HG02938 (cell line): ENCODE results near the gene PTCRA.
A peak's percentile ranks its signal among the peaks of the same experiment; 100 is the strongest.
"Not testable (repeated sequence)": the region's sequence is repeated elsewhere in the genome, so short reads cannot be mapped to it uniquely, and the experiment has no call there.

Experiments
- ATAC-seq: cut with Tn5 transposase; IDR thresholded peaks from one replicate; pipeline ENCODE4 v1.9.1; 2021; ENCODE audit warnings: mild to moderate bottlenecking, moderate library complexity; ENCODE audit not compliant: unreplicated experiment

The PTCRA gene

DNA sequence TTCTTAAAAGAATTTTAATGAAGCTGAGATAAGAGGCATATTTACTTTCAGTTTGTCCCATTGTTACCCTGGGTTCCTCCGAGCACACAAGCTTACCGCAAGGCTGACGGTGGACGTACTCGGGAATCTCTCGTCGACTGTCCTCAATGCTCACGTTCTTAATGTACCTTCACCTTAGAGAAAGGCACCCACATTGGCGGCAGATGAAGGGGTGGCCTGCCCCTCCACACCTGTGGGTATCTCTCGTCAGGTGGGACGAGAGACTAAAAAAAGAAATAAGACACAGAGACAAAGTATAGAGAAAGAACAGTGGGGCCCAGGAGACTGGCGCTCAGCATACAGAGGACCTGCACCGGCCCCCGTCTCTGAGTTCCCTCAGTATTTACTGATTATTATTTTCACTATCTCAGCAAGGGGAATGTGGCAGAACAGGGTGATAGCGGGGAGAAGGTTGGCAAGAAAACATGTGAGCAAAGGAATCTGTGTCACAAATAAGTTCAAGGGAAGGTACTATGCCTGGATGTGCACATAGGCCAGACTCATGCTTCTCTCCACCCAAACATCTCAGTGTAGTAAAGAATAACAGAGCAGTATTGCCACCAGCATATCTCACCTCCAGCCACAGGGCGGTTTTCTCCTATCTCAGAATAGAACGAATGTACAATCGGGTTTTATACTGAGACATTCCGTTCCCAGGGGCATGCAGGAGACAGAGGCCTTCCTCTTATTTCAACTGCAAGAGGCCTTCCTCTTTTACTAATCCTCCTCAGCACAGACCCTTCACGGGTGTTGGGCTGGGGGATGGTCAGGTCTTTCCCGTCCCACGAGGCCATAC is 13.2 kb upstream of the PTCRA start:
- ATAC-seq = not testable (repeated sequence)

GRCh38 chr6:42904467-42904866 is 11.4 kb upstream of the PTCRA start:
- ATAC-seq = no peak

DNA sequence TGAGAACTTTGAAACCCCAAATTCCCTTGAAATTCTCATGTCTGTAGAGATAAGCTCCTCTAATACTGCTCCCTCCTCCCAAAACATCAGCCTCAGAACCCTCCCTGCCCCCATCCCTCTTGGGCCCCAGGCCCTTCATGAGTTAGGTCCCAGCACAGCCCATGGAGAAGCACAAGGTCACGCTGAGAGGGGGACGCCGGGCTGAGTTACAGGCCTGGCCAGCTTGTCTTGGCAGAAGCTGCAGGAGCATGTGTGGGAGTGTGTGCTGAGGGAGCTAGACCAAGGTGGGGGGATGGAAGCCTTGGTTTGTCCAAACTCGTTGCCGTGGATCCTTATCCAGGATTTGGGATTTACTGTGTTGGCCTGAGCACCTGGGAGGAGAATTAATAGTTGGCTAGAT is 8.5 kb upstream of the PTCRA start:
- ATAC-seq = no peak

DNA sequence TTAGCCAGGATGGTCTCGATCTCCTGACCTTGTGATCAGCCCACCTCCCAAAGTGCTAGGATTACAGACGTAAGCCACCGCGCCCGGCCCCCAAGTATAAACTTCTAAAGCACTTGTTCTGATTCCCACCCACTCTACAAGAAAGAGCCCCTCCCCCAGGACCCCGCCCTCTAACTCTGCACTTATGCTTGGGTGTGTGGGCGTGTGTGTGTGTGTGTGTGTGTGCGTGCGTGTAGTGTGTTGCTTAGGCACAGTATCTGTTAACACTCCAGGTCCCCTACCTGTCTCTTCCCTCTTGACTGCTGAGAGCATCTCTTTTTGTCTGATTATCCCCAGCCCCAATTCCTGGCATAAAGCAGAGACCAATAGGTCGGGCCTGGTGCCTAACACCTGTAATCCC is 6.0 kb upstream of the PTCRA start:
- ATAC-seq = no peak

DNA sequence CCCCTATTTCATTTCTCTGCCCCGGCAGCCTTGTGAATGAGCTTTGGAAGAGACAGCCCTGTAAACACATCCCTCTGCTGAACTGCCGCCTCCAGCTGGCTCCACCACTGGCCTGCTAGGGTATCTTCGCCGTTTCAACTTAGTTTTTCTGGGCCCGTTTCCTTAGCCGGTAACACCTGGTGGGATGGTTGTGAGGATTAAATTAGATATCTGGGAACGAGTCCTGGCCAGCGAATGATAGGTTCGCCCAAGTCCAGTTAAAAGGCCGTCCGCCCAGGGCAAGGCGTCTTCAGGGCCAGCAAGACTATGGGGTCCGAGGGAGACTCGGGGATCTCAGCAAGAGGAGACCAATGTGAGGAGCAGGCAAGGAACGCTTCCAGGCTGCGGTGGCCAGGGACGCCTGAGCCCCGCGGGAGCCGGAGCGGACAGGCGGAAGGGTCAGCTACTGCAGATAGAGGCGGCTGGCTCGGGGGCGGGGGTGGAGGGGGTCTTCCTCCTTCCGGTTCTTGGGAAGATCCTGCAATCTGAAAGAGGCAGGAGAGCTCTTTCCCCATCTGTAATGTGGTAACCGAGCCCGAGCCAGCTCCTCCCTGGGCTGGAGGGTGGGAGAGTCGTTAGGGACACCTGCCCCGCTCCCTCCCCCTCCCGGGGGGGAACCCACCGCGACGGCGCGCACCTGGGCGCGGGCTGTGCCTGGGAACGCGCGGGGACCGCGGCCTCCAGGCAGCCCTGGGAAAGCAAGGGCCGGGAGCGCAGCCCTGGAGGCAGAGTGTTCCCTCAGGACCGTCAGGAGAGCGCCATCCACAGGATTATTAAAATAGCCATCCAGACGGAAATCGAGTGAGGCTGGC is 4.5 kb upstream of the PTCRA start:
- ATAC-seq = no peak

DNA sequence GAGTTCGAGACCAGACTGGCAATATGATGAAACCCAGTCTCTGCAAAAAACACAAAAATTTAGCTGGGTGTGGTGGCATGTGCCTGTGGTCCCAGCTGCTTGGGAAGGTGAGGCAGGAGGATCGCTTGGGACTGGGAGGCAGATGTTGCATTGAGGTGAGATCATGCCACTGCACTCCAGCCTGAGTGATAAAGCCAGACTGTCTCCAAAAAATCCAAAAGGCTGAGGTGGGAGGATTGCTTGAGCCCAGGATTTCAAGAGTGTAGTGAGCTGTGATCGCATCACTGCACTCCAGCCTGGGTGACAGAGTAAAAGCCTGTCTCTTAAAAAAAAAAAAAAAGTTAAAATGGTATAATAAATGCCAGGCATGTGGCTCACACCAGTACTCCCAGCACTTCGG is 1.3 kb upstream of the PTCRA start:
- no peak for ATAC-seq

DNA sequence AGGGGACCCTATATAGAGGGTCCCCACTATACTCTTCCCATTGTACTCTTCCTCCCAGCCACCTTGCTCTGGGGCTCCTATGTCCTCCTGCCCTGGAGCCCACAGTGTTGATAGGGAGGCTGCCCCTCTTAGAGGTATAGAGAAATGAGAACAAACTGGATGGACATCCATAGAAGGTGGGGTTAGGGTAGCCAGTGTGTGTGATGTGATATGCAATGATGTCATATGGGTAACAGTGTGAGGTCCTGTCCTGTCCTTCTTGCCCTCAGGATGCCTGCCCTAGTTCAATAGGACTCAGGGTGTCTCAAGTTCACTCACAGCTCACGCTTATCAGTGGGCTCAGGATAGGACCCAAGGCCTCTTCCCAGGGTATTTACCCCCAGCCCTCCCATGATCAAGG is 435 bp downstream of the PTCRA start:
- no peak for ATAC-seq

DNA sequence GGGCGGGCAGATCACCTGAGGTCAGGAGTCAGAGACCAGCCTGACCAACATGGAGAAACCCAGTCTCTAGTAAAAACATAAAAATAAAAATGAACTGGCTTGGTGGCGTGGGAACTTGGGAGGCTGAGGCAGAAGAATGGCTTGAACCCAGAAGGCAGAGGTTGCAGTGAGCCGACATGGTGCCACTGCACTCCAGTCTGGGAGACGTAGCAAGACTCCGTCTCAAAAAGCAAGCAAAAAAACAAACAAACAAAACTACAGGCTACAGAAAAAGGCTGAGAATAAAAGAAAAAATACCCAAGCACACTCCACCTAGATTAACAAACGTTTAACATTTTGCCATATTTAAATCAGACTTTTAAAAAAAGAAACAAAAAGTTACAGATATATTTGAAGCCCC is 5.9 kb downstream of the PTCRA start:
- ATAC-seq = no peak

- ATAC-seq = no peak
Measured at GRCh38 chr6:42923666-42924065, 7.8 kb downstream of the PTCRA start.

DNA sequence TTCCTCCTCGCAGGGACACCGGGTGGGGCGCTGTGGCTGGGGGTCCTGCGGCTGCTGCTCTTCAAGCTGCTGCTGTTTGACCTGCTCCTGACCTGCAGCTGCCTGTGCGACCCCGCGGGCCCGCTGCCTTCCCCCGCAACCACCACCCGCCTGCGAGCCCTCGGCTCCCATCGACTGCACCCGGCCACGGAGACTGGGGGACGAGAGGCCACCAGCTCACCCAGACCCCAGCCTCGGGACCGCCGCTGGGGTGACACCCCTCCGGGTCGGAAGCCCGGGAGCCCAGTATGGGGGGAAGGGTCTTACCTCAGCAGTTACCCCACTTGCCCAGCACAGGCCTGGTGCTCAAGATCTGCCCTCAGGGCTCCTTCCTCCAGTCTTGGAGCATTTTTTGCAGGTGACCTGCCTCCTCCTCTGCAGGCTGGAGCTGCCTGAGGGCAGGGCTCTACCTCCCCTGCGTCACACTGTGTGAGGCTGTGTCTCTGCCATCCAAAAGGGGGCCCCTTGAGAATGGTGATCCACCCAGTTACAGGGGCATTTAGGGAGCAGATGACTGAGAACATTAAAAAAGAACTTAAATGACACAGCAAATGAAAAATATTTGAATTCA is 9.5 kb downstream of the PTCRA start:
- no peak for ATAC-seq

GRCh38 chr6:42928986-42929820 is 13.3 kb downstream of the PTCRA start, which contains the start of gene CNPY3:
CNPY3 (plus strand) TSS chr6:42929480; CDS start chr6:42929571, 91 bp downstream.
- peak; percentile 69 for ATAC-seq

DNA sequence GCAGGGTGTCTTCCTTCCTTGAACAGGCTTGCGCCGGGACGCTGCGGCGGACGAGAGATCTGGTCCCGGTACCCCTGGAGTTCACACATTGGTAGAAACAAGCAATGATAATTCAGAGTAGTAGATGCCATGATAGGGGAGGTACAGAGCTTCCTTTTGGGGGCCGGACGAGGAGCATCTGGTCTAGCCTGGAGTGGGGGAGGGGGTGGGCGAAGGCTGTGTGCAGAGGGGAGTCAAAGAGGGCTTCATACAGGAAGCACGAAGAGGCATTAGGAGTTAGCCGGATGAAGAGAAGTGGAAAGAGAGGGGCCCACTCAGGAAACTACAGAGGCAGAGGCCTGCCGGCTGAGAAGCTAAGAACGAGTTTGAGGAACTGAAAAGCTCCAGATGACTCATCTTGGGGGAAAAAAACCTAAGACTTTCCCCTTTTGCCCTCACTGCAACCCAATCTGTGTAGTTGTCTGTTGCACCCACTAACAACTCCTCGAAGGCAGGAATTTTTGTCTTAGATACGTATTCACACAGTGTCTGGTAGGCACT is 14.0 kb downstream of the PTCRA start:
- ATAC-seq = peak; percentile 61

DNA sequence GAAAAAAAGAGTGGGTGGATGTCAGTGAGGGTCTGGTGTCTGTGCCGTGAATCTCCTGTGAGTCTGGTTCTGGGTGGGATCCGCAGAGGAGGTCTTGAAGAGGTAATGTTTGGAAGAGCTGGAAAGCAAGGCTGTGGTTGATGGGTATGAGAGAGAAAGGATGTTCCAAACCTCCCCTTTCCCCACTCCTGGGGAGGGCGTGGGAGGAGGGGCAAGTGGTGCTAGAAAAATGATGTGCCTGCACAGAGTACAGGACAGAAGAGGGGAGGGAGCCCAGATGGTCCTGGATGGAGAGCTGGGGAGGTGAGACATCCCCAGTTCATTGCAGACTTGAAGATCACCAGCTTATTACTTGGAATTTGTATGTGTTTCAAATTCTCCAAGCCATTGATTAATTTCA is 16.6 kb downstream of the PTCRA start:
- ATAC-seq = no peak

- ATAC-seq = no peak
Measured at GRCh38 chr6:42933205-42933604, 17.4 kb downstream of the PTCRA start.

- no peak for ATAC-seq
Measured at GRCh38 chr6:42935322-42935721, 19.5 kb downstream of the PTCRA start.

DNA sequence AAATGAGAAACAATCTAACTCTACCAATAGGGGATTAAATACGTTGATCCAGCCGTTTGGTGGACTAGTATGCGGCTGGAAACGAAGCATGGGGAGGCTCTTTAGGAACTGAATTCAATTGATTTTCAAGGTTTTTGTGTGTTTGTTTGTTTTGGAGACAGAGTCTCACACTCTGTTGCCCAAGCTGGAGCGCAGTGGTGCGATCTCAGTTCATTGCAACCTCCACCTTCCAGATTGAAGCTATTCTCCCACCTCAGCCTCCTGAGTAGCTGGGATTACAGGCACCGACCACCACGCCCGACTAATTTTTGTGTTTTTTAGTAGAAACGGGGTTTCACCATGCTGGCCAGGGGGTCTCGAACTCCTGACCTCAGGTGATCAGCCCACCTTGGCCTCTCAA is 20.5 kb downstream of the PTCRA start:
- ATAC-seq = no peak

GRCh38 chr6:42937548-42938427 is 21.9 kb downstream of the PTCRA start:
- no peak for ATAC-seq

DNA sequence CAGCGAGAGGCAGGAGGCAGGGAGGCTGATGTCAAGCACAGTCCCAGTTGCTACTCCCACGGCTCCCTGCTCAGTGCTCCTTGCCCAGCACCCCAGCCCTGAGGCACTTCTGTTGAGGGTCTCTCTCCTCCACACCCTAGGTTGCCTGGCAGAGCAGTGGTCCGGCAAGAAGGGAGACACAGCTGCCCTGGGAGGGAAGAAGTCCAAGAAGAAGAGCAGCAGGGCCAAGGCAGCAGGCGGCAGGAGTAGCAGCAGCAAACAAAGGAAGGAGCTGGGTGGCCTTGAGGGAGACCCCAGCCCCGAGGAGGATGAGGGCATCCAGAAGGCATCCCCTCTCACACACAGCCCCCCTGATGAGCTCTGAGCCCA is 22.6 kb downstream of the PTCRA start:
- no peak for ATAC-seq

GRCh38 chr6:42938987-42939809 is 23.3 kb downstream of the PTCRA start:
- ATAC-seq = no peak
